ENCODE results near the gene NUP42.

Gene NUP42

GRCh38 chr7:23165316-23165715 lies 16.5 kb upstream of the NUP42 start:
- Histone ChIP-seq H2AK5ac (ENCODE audit: low read depth, low read length) (no peak overlapping the region), H3K18ac (ENCODE audit: low read length) (no peak overlapping the region), H3K4ac (ENCODE audit: low read length) (no peak overlapping the region), H2AFZ (ENCODE audit: low read length) (no peak overlapping the region), H4K91ac (ENCODE audit: low read depth, low read length, poor library complexity) (no peak overlapping the region), H2BK12ac (ENCODE audit: low read length) (no peak overlapping the region), H3K4me2 (ENCODE audit: insufficient read depth, low read length, poor library complexity, severe bottlenecking) (no peak overlapping the region), H3K9me3 (replicated peaks in 1 of 2; ENCODE audit: control insufficient read depth in 2 of 2, insufficient read depth in 1 of 2, low read depth in 1 of 2, low read length in 2 of 2) (no peaks in the 10 kb centered on the region), H3K4me1 (ENCODE audit: control insufficient read depth in 2 of 2, insufficient read depth in 1 of 2, low read depth in 1 of 2, low read length in 2 of 2) (peaks cover 0 to 1% of the 10 kb centered on the region in 2 donors), H4K8ac (ENCODE audit: low read depth, low read length) (no peak overlapping the region), H2BK15ac (ENCODE audit: low read length) (no peak overlapping the region), H2BK5ac (ENCODE audit: low read length) (no peak overlapping the region), H3K27ac (replicated peaks; ENCODE audit: low read length) (no peak overlapping the region), H3K79me1 (ENCODE audit: low read depth, low read length) (no peaks in the 10 kb centered on the region), H3K36me3 (replicated peaks in 1 of 2; ENCODE audit: control insufficient read depth in 2 of 2, insufficient read depth in 2 of 2, low read length in 2 of 2) (peaks cover 5 to 76% of the 10 kb centered on the region in 2 donors), H2BK120ac (ENCODE audit: low read depth, low read length) (no peak overlapping the region), H3K14ac (ENCODE audit: low read length) (no peak overlapping the region), H3K27me3 (ENCODE audit: control insufficient read depth in 3 of 3, insufficient read depth in 3 of 3, low read depth in 1 of 3, low read length in 3 of 3) (no peaks in the 10 kb centered on the region), H3K23ac (ENCODE audit: low read depth, low read length, poor library complexity) (no peak overlapping the region), H3K4me3 (ENCODE audit: low read length in 2 of 2) (no peak overlapping the region), H3K9ac (ENCODE audit: low read depth, low read length, poor library complexity) (no peak overlapping the region)
- no peak for DNase-seq (ENCODE audit: low spot score)
- no CpG with 5 or more reads among the region's 1 CpG for WGBS, 2 donors (ENCODE audit: extremely low coverage in 2 of 2, insufficient read length in 2 of 2, insufficient replicate concordance in 1 of 2)

DNA sequence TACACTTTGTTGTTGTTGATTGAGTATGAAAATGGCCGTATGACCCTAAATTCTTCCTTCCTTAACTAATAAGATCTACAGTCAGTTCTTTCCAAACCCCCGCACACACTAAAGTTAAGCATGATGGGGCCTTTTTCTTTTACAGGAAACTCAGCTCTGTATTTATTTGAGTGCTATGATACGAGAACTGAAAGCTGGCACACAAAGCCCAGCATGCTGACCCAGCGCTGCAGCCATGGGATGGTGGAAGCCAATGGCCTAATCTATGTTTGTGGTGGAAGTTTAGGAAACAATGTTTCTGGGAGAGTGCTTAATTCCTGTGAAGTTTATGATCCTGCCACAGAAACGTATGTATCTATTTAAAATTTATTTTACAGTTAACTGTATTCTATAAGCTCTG lies 14.2 kb upstream of the NUP42 start:
- no peak overlapping the region for H2BK5ac ChIP-seq (ENCODE audit: low read length)
- H3K9ac ChIP-seq (ENCODE audit: low read depth, low read length, poor library complexity), result no peak overlapping the region
- H3K14ac ChIP-seq (ENCODE audit: low read length), result no peak overlapping the region
- no peak overlapping the region for H4K8ac ChIP-seq (ENCODE audit: low read depth, low read length)
- no peak overlapping the region for H3K4me2 ChIP-seq (ENCODE audit: insufficient read depth, low read length, poor library complexity, severe bottlenecking)
- no peak overlapping the region for H4K91ac ChIP-seq (ENCODE audit: low read depth, low read length, poor library complexity)
- H3K4me1 ChIP-seq (ENCODE audit: control insufficient read depth in 2 of 2, insufficient read depth in 1 of 2, low read depth in 1 of 2, low read length in 2 of 2), result no peaks in the 10 kb centered on the region
- H2BK12ac ChIP-seq (ENCODE audit: low read length), result no peak overlapping the region
- H3K36me3 ChIP-seq (replicated peaks in 1 of 2; ENCODE audit: control insufficient read depth in 2 of 2, insufficient read depth in 2 of 2, low read length in 2 of 2), result peaks cover 5 to 78% of the 10 kb centered on the region in 2 donors
- no peak for DNase-seq (ENCODE audit: low spot score)
- no peak overlapping the region for H2AFZ ChIP-seq (ENCODE audit: low read length)
- H3K27ac ChIP-seq (replicated peaks; ENCODE audit: low read length), result no peak overlapping the region
- no peaks in the 10 kb centered on the region for H3K79me1 ChIP-seq (ENCODE audit: low read depth, low read length)
- H2BK15ac ChIP-seq (ENCODE audit: low read length), result no peak overlapping the region
- H3K9me3 ChIP-seq (replicated peaks in 1 of 2; ENCODE audit: control insufficient read depth in 2 of 2, insufficient read depth in 1 of 2, low read depth in 1 of 2, low read length in 2 of 2), result no peaks in the 10 kb centered on the region
- H3K4me3 ChIP-seq (ENCODE audit: low read length in 2 of 2), result no peak overlapping the region
- no CpG with 5 or more reads among the region's 5 CpGs for WGBS, 2 donors (ENCODE audit: extremely low coverage in 2 of 2, insufficient read length in 2 of 2, insufficient replicate concordance in 1 of 2)
- no peak overlapping the region for H2BK120ac ChIP-seq (ENCODE audit: low read depth, low read length)
- no peak overlapping the region for H3K18ac ChIP-seq (ENCODE audit: low read length)
- H3K27me3 ChIP-seq (ENCODE audit: control insufficient read depth in 3 of 3, insufficient read depth in 3 of 3, low read depth in 1 of 3, low read length in 3 of 3), result no peaks in the 10 kb centered on the region
- H3K4ac ChIP-seq (ENCODE audit: low read length), result no peak overlapping the region
- no peak overlapping the region for H3K23ac ChIP-seq (ENCODE audit: low read depth, low read length, poor library complexity)
- H2AK5ac ChIP-seq (ENCODE audit: low read depth, low read length), result no peak overlapping the region

DNA sequence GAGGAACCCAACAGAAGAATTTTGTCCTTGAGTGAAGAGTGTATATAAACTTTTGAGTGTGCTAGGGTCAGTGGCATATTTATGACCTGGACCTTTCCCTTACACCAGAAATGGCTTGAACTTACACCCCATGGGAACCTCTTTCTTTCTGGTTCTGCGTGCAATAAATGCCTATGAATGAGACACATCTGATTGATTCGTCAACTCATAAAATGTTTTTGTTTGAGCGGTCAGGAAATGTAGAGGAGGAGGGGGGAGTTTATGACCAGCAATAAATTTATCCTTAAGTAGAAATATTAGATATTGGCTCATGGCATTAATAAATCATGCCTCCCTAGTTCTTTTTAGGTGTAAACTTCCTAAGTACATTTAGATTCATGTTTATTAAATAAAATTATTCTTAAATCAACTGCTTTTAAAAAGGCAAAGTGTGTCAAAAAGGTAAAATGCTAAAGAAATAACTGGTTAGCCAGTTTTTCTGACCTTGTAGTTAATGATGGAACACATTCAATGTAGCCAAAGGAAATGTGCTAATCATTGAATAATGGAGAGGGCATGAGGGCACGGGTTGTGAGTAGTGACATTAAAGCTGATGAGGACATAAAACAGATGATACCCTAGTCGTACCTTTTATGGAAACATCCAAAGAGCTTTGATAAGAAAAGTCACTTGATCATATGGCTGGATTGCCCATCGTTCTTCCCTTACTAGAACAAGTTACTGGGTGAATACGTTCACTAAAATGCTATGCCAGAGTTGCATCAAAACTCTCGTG lies 13.6 kb upstream of the NUP42 start:
- Histone ChIP-seq H2BK15ac (ENCODE audit: low read length) (no peak overlapping the region), H3K36me3 (replicated peaks in 1 of 2; ENCODE audit: control insufficient read depth in 2 of 2, insufficient read depth in 2 of 2, low read length in 2 of 2) (peaks cover 5 to 84% of the 10 kb centered on the region in 2 donors), H3K9ac (ENCODE audit: low read depth, low read length, poor library complexity) (no peak overlapping the region), H3K27me3 (ENCODE audit: control insufficient read depth in 3 of 3, insufficient read depth in 3 of 3, low read depth in 1 of 3, low read length in 3 of 3) (no peaks in the 10 kb centered on the region), H3K23ac (ENCODE audit: low read depth, low read length, poor library complexity) (no peak overlapping the region), H2AK5ac (ENCODE audit: low read depth, low read length) (no peak overlapping the region), H2AFZ (ENCODE audit: low read length) (no peak overlapping the region), H3K4me3 (ENCODE audit: low read length in 2 of 2) (no peak overlapping the region), H3K18ac (ENCODE audit: low read length) (no peak overlapping the region), H4K91ac (ENCODE audit: low read depth, low read length, poor library complexity) (no peak overlapping the region), H3K9me3 (replicated peaks in 1 of 2; ENCODE audit: control insufficient read depth in 2 of 2, insufficient read depth in 1 of 2, low read depth in 1 of 2, low read length in 2 of 2) (no peaks in the 10 kb centered on the region), H3K4ac (ENCODE audit: low read length) (no peak overlapping the region), H2BK120ac (ENCODE audit: low read depth, low read length) (no peak overlapping the region), H3K27ac (replicated peaks; ENCODE audit: low read length) (no peak overlapping the region), H3K79me1 (ENCODE audit: low read depth, low read length) (no peaks in the 10 kb centered on the region), H2BK12ac (ENCODE audit: low read length) (no peak overlapping the region), H3K14ac (ENCODE audit: low read length) (no peak overlapping the region), H3K4me2 (ENCODE audit: insufficient read depth, low read length, poor library complexity, severe bottlenecking) (no peak overlapping the region), H4K8ac (ENCODE audit: low read depth, low read length) (no peak overlapping the region), H2BK5ac (ENCODE audit: low read length) (no peak overlapping the region), H3K4me1 (ENCODE audit: control insufficient read depth in 2 of 2, insufficient read depth in 1 of 2, low read depth in 1 of 2, low read length in 2 of 2) (no peaks in the 10 kb centered on the region)
- no peak for DNase-seq (ENCODE audit: low spot score)
- no CpG with 5 or more reads among the region's 8 CpGs for WGBS, 2 donors (ENCODE audit: extremely low coverage in 2 of 2, insufficient read length in 2 of 2, insufficient replicate concordance in 1 of 2)

DNA sequence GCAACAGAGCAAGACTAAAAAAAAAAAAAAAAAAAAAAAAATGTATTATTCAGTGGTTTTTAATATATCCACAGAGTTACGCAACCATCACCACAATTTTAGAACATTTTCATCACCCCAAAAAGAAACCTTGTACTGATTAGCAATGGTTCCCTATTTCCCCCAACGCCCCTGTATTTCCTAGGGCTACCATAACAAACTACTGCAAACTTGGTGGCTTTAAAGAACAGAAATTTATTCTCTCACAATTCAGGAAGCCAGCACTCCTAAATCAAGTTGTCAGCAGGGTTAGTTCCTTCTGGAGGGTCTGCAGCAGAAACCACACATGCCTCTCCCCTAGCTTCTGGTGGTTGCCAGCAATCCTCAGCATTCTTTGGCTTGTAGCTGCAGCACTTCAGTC lies 5.9 kb upstream of the NUP42 start:
- Histone ChIP-seq H3K79me1 (ENCODE audit: low read depth, low read length) (no peaks in the 10 kb centered on the region), H2BK15ac (ENCODE audit: low read length) (no peak overlapping the region), H3K4ac (ENCODE audit: low read length) (no peak overlapping the region), H3K14ac (ENCODE audit: low read length) (no peak overlapping the region), H4K8ac (ENCODE audit: low read depth, low read length) (no peak overlapping the region), H3K36me3 (replicated peaks in 1 of 2; ENCODE audit: control insufficient read depth in 2 of 2, insufficient read depth in 2 of 2, low read length in 2 of 2) (peaks cover 1 to 47% of the 10 kb centered on the region in 2 donors), H3K27ac (replicated peaks; ENCODE audit: low read length) (no peak overlapping the region), H2AK5ac (ENCODE audit: low read depth, low read length) (no peak overlapping the region), H3K9ac (ENCODE audit: low read depth, low read length, poor library complexity) (no peak overlapping the region), H3K4me3 (ENCODE audit: low read length in 2 of 2) (no peak overlapping the region), H3K18ac (ENCODE audit: low read length) (no peak overlapping the region), H2BK5ac (ENCODE audit: low read length) (no peak overlapping the region), H2BK12ac (ENCODE audit: low read length) (no peak overlapping the region), H2AFZ (ENCODE audit: low read length) (no peak overlapping the region), H3K23ac (ENCODE audit: low read depth, low read length, poor library complexity) (no peak overlapping the region), H2BK120ac (ENCODE audit: low read depth, low read length) (no peak overlapping the region), H3K4me2 (ENCODE audit: insufficient read depth, low read length, poor library complexity, severe bottlenecking) (no peak overlapping the region), H3K9me3 (replicated peaks in 1 of 2; ENCODE audit: control insufficient read depth in 2 of 2, insufficient read depth in 1 of 2, low read depth in 1 of 2, low read length in 2 of 2) (no peaks in the 10 kb centered on the region), H3K27me3 (ENCODE audit: control insufficient read depth in 3 of 3, insufficient read depth in 3 of 3, low read depth in 1 of 3, low read length in 3 of 3) (no peaks in the 10 kb centered on the region), H3K4me1 (ENCODE audit: control insufficient read depth in 2 of 2, insufficient read depth in 1 of 2, low read depth in 1 of 2, low read length in 2 of 2) (no peaks in the 10 kb centered on the region), H4K91ac (ENCODE audit: low read depth, low read length, poor library complexity) (no peak overlapping the region)
- DNase-seq (ENCODE audit: low spot score), result no peak
- WGBS, 2 donors (ENCODE audit: extremely low coverage in 2 of 2, insufficient read length in 2 of 2, insufficient replicate concordance in 1 of 2), result no CpG with 5 or more reads among the region's 2 CpGs

Measured in neuronal stem cell (in vitro differentiated cells).